HepG2 (cell line): ENCODE results near the gene LRRC8E.

Experiments used
- CEBPB ChIP-seq: IDR thresholded peaks from 2 replicates; pipeline ENCODE4 v1.6.1; 2011; ENCODE audit warnings: low read depth, low read length, improper control_type of control experiment, borderline replicate concordance
- FOXA1 ChIP-seq, 2 experiments: fragments of 450-650 bp in 1 of 2; sonication (generic) in 1 of 2; formaldehyde crosslinking in 1 of 2; IDR thresholded peaks; 2 replicates each; pipeline versions ENCODE4 v1.4.0 to v1.6.1; 2016 to 2020; ENCODE audit warnings: missing genetic modification reagents in 1 of 2
- JUND ChIP-seq: sonication (generic); formaldehyde crosslinking; IDR thresholded peaks from 2 replicates; pipeline ENCODE4 v1.8.0; 2022; ENCODE audit warnings: mild to moderate bottlenecking, missing genetic modification reagents
- MIXL1 ChIP-seq: IDR thresholded peaks from 2 replicates; pipeline ENCODE4 v1.6.1; 2016
- NPAS2 ChIP-seq: sonication (generic); formaldehyde crosslinking; IDR thresholded peaks from 2 replicates; pipeline ENCODE4 v1.8.0; 2022; ENCODE audit warnings: mild to moderate bottlenecking, missing genetic modification reagents, borderline replicate concordance
- NR2F2 ChIP-seq: IDR thresholded peaks from 2 replicates; pipeline ENCODE4 v1.6.1; 2012; ENCODE audit warnings: low read depth, inconsistent platforms, borderline replicate concordance
- ZBTB43 ChIP-seq: sonication (generic); formaldehyde crosslinking; conservative IDR thresholded peaks from 2 replicates; pipeline ENCODE4 v1.4.0; 2020; ENCODE audit warnings: missing genetic modification reagents
- ZNF362 ChIP-seq: sonication (generic); formaldehyde crosslinking; IDR thresholded peaks from 2 replicates; pipeline ENCODE4 v1.4.0; 2020; ENCODE audit warnings: missing genetic modification reagents, mild to moderate bottlenecking, borderline replicate concordance
- ZNF562 ChIP-seq: sonication (generic); formaldehyde crosslinking; IDR thresholded peaks from 2 replicates; pipeline ENCODE4 v1.8.0; 2022; ENCODE audit warnings: missing genetic modification reagents, borderline replicate concordance
- TF ChIP-seq, protein P1 (sequence below): sonication (generic); formaldehyde crosslinking; IDR thresholded peaks from 2 replicates; pipeline ENCODE4 v1.5.0; 2020; ENCODE audit warnings: mild to moderate bottlenecking, missing genetic modification reagents, moderate library complexity
- TF ChIP-seq, protein P2 (sequence below): sonication (generic); formaldehyde crosslinking; IDR thresholded peaks from 2 replicates; pipeline ENCODE4 v1.4.0; 2020; ENCODE audit warnings: missing genetic modification reagents, mild to moderate bottlenecking, borderline replicate concordance

DNA sequence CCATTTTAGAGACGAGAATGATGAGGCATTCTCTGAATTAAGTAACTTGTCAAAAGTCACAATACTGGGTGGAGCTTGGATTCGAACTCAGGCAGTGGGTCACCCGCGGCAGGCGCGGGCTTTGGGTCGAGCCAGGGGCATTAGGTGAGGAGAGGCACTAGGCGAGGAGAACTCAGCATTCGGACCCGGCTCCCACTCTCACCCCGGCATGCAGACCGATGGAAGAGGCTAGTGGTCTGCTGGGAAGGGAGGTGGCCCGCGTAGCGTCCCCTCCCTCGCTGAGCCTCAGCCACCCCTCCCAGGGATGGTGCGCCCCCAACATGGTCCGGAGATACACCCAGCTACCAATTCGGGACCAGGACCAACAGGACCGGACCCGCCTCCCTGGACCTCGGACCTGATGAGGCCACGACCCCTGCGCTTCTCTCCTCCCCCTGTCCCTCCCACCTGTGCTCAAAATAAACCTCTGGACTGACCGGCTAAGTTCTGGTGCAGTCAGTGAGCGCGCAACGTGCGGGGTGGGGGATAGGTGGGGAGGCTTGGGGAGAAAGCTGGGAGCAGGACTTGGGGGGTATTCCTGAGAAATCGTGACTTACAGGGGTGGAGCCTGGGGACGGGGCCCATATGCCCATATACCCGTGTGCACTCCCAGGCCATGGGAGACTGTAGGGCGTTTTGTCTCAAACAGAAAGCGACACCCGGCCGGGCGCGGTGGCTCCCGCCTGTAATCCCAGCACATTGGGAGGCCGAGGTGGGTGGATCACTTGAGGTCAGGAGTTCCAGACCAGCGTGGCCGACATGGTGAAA lies 30.5 kb downstream of the LRRC8E start:
- TF ChIP-seq NR2F2: peak; percentile 76; the same call in 1 of the 2 replicates
- no peak for TF ChIP-seq CEBPB
- no peak for TF ChIP-seq ZBTB43 (CRISPR knock-in tag)
- TF ChIP-seq, protein P1, sequence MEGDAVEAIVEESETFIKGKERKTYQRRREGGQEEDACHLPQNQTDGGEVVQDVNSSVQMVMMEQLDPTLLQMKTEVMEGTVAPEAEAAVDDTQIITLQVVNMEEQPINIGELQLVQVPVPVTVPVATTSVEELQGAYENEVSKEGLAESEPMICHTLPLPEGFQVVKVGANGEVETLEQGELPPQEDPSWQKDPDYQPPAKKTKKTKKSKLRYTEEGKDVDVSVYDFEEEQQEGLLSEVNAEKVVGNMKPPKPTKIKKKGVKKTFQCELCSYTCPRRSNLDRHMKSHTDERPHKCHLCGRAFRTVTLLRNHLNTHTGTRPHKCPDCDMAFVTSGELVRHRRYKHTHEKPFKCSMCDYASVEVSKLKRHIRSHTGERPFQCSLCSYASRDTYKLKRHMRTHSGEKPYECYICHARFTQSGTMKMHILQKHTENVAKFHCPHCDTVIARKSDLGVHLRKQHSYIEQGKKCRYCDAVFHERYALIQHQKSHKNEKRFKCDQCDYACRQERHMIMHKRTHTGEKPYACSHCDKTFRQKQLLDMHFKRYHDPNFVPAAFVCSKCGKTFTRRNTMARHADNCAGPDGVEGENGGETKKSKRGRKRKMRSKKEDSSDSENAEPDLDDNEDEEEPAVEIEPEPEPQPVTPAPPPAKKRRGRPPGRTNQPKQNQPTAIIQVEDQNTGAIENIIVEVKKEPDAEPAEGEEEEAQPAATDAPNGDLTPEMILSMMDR (CRISPR knock-in tag): peak; percentile 39
- no peak for TF ChIP-seq FOXA1 (IDR thresholded peaks at IDR 0.05)
- TF ChIP-seq FOXA1 (CRISPR knock-in tag; IDR thresholded peaks at IDR 0.05): peak; percentile 14; the same call in 1 of the 2 replicates
- no peak for TF ChIP-seq JUND
- TF ChIP-seq ZNF562 (CRISPR knock-in tag): no peak
- TF ChIP-seq, protein P2, sequence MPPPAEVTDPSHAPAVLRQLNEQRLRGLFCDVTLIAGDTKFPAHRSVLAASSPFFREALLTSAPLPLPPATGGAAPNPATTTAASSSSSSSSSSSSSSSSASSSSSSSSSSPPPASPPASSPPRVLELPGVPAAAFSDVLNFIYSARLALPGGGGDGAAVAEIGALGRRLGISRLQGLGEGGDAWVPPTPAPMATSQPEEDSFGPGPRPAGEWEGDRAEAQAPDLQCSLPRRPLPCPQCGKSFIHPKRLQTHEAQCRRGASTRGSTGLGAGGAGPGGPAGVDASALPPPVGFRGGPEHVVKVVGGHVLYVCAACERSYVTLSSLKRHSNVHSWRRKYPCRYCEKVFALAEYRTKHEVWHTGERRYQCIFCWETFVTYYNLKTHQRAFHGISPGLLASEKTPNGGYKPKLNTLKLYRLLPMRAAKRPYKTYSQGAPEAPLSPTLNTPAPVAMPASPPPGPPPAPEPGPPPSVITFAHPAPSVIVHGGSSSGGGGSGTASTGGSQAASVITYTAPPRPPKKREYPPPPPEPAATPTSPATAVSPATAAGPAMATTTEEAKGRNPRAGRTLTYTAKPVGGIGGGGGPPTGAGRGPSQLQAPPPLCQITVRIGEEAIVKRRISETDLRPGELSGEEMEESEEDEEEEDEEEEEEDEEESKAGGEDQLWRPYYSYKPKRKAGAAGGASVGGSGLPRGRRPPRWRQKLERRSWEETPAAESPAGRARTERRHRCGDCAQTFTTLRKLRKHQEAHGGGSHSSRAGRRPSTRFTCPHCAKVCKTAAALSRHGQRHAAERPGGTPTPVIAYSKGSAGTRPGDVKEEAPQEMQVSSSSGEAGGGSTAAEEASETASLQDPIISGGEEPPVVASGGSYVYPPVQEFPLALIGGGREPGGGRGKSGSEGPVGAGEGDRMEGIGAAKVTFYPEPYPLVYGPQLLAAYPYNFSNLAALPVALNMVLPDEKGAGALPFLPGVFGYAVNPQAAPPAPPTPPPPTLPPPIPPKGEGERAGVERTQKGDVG (CRISPR knock-in tag): 0 out of 2 replicates have a peak, but pooled peaks have one; percentile 81
- no peak for TF ChIP-seq NPAS2 (CRISPR knock-in tag)
- peak; percentile 51; the same call in 1 of the 2 replicates for TF ChIP-seq MIXL1 (CRISPR knock-in tag)
- no peak for TF ChIP-seq ZNF362 (CRISPR knock-in tag)
